Measurements from ENCODE around the gene ATP8A2. TPM values are rescaled to one million over a fixed set of nuclear protein-coding genes. Genes with fewer than 3 reads are reported as not detected.

The ATP8A2 gene
- total and polyA plus RNA-seq, 2 of the 8 experiments (the other 6 are each of a cell fraction or from before 2014, with no cell fraction given), result 2.4 to 8.3 TPM

- TF ChIP-seq BRCA1 (IDR thresholded peaks at IDR 0.05; ENCODE audit: low read depth, low read length) (no peak), POLR2A (IDR thresholded peaks at IDR 0.05; ENCODE audit: control extremely low read depth in 1 of 2, low read depth in 2 of 2, low read length in 2 of 2) (no peak), SP2 (IDR thresholded peaks at IDR 0.05; ENCODE audit: low read length) (peak; percentile 7; the same call in 1 of the 2 replicates), HDAC6 (IDR thresholded peaks at IDR 0.05; ENCODE audit: low read depth, low read length) (no peak)
Measured at GRCh38 chr13:25632166-25632888, 260.6 kb downstream of the ATP8A2 start (continued).

Data from H1 (cell line).